GM18508 (cell line): ENCODE measurements around the gene NPR1.
"Not testable (repeated sequence)": the region's sequence is repeated elsewhere in the genome, so short reads cannot be mapped to it uniquely, and the experiment has no call there.

Experiments used
- ATAC-seq: cut with Tn5 transposase; IDR thresholded peaks from one replicate; pipeline ENCODE4 v1.9.1; 2021; ENCODE audit warnings: moderate number of reproducible peaks; ENCODE audit not compliant: insufficient read depth, unreplicated experiment

The NPR1 gene

GRCh38 chr1:153678519-153679336 lies at the start of gene NPR1:
TSS of gene NPR1 (plus strand) at chr1:153678688. CDS start at chr1:153679109, 421 bp downstream.
- no peak for ATAC-seq

- no peak for ATAC-seq
These were observed 49.2 kb upstream of the NPR1 start for GRCh38 chr1:153629343-153629665.

GRCh38 chr1:153629971-153630370 lies 48.5 kb upstream of the NPR1 start:
- no peak for ATAC-seq

GRCh38 chr1:153630384-153630783 lies 48.1 kb upstream of the NPR1 start:
- ATAC-seq, result no peak

- ATAC-seq, result no peak
These were observed 47.2 kb upstream of the NPR1 start for GRCh38 chr1:153631047-153632022.

GRCh38 chr1:153633161-153633753 lies 45.2 kb upstream of the NPR1 start:
- no peak for ATAC-seq

GRCh38 chr1:153633754-153634665 lies 44.5 kb upstream of the NPR1 start, which contains the start of gene CHTOP:
TSS of gene CHTOP (plus strand) at chr1:153634066. CDS start at chr1:153636589, 2,523 bp downstream.
- peak; percentile 81 for ATAC-seq

- ATAC-seq, result no peak
These were observed 42.6 kb upstream of the NPR1 start for GRCh38 chr1:153635872-153636271.

GRCh38 chr1:153636312-153636711 lies 42.2 kb upstream of the NPR1 start:
- no peak for ATAC-seq

GRCh38 chr1:153638261-153638660 lies 40.2 kb upstream of the NPR1 start:
- ATAC-seq, result no peak

- ATAC-seq, result no peak
These were observed 39.2 kb upstream of the NPR1 start for GRCh38 chr1:153639280-153639679.

GRCh38 chr1:153640213-153640612 lies 38.3 kb upstream of the NPR1 start:
- not testable (repeated sequence) for ATAC-seq

- no peak for ATAC-seq
These were observed 37.6 kb upstream of the NPR1 start for GRCh38 chr1:153640861-153641260.

GRCh38 chr1:153642161-153642560 lies 36.3 kb upstream of the NPR1 start:
- ATAC-seq, result no peak

GRCh38 chr1:153643100-153643499 lies 35.4 kb upstream of the NPR1 start:
- ATAC-seq, result no peak

GRCh38 chr1:153643816-153644215 lies 34.7 kb upstream of the NPR1 start:
- ATAC-seq, result no peak

GRCh38 chr1:153646672-153647345 lies 31.7 kb upstream of the NPR1 start:
- ATAC-seq, result no peak

GRCh38 chr1:153647346-153647714 lies 31.2 kb upstream of the NPR1 start:
- no peak for ATAC-seq

- ATAC-seq, result no peak
These were observed 30.4 kb upstream of the NPR1 start for GRCh38 chr1:153648000-153648643.
